Immature natural killer cell (primary cell): Measurements from ENCODE around the gene TMEM30A. TPM values are rescaled to one million over a fixed set of nuclear protein-coding genes. Genes with fewer than 3 reads are reported as not detected.

Source experiments
- DNase-seq, 3 donors: peaks; one replicate each; pipeline ENCODE4 v3.0.0; 2022; ENCODE audit warnings: mixed read lengths in 1 of 3
- H3K27ac Mint-ChIP-seq, 6 donors: one replicate each; pipeline ENCODE4 v1.8.0; 2020; ENCODE audit warnings: mixed read lengths in 6 of 6, mild to moderate bottlenecking in 5 of 6, inconsistent platforms in 4 of 6, moderate library complexity in 3 of 6
- H3K27me3 Mint-ChIP-seq, 3 donors: one replicate each; pipeline ENCODE4 v1.8.0; 2020 to 2021; ENCODE audit warnings: low read depth in 3 of 3, mild to moderate bottlenecking in 3 of 3, mixed read lengths in 3 of 3, moderate library complexity in 3 of 3, inconsistent platforms in 1 of 3
- H3K36me3 Mint-ChIP-seq, 3 donors: one replicate each; pipeline ENCODE4 v1.8.0; 2020; ENCODE audit warnings: mixed read lengths in 3 of 3, inconsistent platforms in 2 of 3, mild to moderate bottlenecking in 2 of 3
- H3K4me1 Mint-ChIP-seq, 2 donors: one replicate each; pipeline ENCODE4 v1.8.0; 2020; ENCODE audit warnings: inconsistent platforms in 2 of 2, mild to moderate bottlenecking in 2 of 2, mixed read lengths in 2 of 2, moderate library complexity in 1 of 2
- H3K4me3 Mint-ChIP-seq, 5 donors: one replicate each; pipeline ENCODE4 v1.8.0; 2020; ENCODE audit warnings: mild to moderate bottlenecking in 5 of 5, mixed read lengths in 5 of 5, inconsistent platforms in 3 of 5, moderate library complexity in 3 of 5
- H3K9me3 Mint-ChIP-seq, 6 donors: one replicate each; pipeline ENCODE4 v1.8.0; 2020; ENCODE audit warnings: mild to moderate bottlenecking in 6 of 6, mixed read lengths in 6 of 6, inconsistent platforms in 4 of 6, moderate library complexity in 3 of 6
- polyA plus RNA-seq, 3 donors: library from polyadenylated mRNA; unstranded; fragments of 300-500 nt; fragmentation: Illumina TruSeq; gene quantifications; one replicate each; pipeline ENCODE4 v1.2.3, GENCODE V29; 2021

The TMEM30A gene
- polyA plus RNA-seq, 3 donors from 2014 or later, result 47.5 to 81.9 (median 56.0) TPM

DNA sequence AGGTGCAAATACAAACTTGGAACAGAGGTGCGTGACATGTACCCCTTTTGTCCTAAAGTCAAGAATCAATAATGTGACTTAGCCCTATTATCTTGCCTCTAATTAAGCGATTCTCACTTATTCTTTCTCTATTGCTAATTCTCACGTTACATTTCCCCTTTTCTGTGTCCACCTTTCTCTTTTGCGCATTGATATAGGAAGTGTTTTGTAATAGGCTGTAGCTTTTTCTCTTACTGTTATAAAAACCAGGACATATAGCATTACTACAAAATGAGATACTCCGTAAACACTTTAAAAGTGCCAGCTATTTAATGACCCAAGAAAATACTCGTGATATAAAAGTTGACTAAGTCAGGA is 669 bp upstream of the TMEM30A start:
- peaks cover 0 to 2% (median 0%) of the 10 kb centered on the region in 3 donors for H3K27me3 Mint-ChIP-seq
- no peak overlapping the region for H3K27ac Mint-ChIP-seq
- H3K9me3 Mint-ChIP-seq, result no peaks in the 10 kb centered on the region
- peaks cover 0 to 9% (median 2%) of the 10 kb centered on the region in 3 donors for H3K36me3 Mint-ChIP-seq
- H3K4me1 Mint-ChIP-seq, result peaks cover 8 to 19% of the 10 kb centered on the region in 2 donors
- no peak for DNase-seq
- no peak overlapping the region for H3K4me3 Mint-ChIP-seq

DNA sequence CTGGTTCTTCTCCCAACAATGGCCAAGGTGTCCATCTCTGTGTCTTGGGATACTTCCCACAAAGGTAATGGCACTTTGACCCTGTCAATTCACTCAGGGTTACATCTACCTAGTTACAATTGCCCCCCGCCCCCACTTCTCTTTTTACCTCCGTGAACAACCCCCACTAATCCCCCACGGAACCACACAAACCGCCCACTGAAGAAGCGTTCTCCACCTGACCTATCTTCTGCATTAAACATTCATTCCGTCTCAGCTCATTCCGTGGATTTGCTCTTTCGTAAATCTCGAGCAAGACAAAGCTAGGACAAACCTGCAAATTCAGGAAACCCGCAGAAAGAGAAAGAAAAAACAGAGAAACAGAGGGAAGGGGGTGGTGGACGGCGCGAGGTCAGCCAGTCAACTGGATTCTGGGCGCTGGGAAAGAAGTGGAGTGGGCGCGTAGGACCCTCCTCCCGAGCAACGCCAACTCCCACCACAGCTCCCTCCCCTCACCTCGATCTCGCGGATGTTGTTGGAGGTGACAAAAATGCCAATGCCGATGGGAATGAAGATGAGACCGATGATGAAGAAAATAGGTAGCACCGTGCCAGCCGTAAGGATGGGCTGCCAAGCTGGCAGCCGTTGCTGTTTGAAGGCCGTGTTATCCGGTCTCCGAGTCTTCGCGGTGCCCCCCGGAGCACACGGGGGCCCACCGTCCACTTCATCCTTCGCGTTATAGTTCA is 523 bp downstream of the TMEM30A start:
- H3K9me3 Mint-ChIP-seq, result no peaks in the 10 kb centered on the region
- peaks cover 0 to 2% (median 0%) of the 10 kb centered on the region in 3 donors for H3K27me3 Mint-ChIP-seq
- H3K27ac Mint-ChIP-seq, result no peak overlapping the region
- peaks cover 19 to 28% of the 10 kb centered on the region in 2 donors for H3K4me1 Mint-ChIP-seq
- no peak overlapping the region for H3K4me3 Mint-ChIP-seq
- peak in 1 of 3 donors; percentile 24 for DNase-seq
- peaks cover 0 to 4% (median 2%) of the 10 kb centered on the region in 3 donors for H3K36me3 Mint-ChIP-seq

GRCh38 chr6:75282706-75283105 is 1.9 kb downstream of the TMEM30A start:
- Mint-ChIP-seq H3K27ac (peak overlapping the region in 5 of 6 donors; percentile 18 to 82 (median 74)), H3K9me3 (no peaks in the 10 kb centered on the region), H3K27me3 (peaks cover 0 to 2% (median 0%) of the 10 kb centered on the region in 3 donors), H3K36me3 (no peaks in the 10 kb centered on the region), H3K4me1 (peaks cover 32 to 38% of the 10 kb centered on the region in 2 donors), H3K4me3 (peak overlapping the region in 3 of 5 donors; percentile 40 to 48 (median 42))
- DNase-seq, result no peak

- H3K27me3 Mint-ChIP-seq, result peaks cover 0 to 2% (median 0%) of the 10 kb centered on the region in 3 donors
- no peaks in the 10 kb centered on the region for H3K9me3 Mint-ChIP-seq
- peaks cover 37% of the 10 kb centered on the region in 2 donors for H3K4me1 Mint-ChIP-seq
- DNase-seq, result no peak
- H3K4me3 Mint-ChIP-seq, result peak overlapping the region in 1 of 5 donors; percentile 57
- peak overlapping the region in 4 of 6 donors; percentile 40 to 78 (median 63) for H3K27ac Mint-ChIP-seq
- no peaks in the 10 kb centered on the region for H3K36me3 Mint-ChIP-seq
Observed at GRCh38 chr6:75281653-75282052, 2.9 kb downstream of the TMEM30A start.

DNA sequence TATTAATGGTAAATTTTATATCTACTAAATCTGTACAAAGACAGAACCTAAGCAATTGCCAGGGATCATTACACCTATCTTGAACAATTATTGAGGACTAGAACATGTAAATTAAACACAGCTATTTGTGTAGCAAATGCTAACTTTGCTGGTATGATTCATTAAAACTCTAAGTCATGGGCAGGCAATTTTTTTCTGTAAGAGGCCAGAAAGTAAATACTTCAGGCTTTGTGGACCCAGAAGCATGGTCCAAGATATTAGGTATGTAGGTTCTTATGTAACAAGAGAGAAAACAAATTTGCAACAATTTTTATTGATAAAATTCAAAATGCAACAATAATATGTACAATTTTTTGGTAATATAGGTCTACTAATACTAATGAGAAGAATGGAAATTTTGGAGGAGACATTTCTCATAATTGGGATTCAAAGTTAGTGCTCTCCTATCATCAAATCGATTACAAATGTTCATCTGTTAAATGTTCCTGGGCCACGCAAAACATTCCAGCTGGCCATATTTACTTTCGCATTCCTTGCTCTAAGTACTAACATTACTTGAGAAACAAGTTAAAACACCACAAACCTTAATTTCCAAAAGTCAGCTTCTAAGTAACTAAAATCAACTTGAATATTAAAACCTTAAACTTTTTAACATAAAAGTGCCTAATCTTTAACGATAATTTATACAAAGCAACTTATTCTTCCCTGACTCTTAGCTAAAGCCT is 4.3 kb downstream of the TMEM30A start:
- Mint-ChIP-seq H3K27ac (peak overlapping the region in 1 of 6 donors; percentile 19), H3K36me3 (no peaks in the 10 kb centered on the region), H3K4me1 (peaks cover 39 to 51% of the 10 kb centered on the region in 2 donors), H3K27me3 (peaks cover 0 to 3% (median 0%) of the 10 kb centered on the region in 3 donors), H3K4me3 (no peak overlapping the region), H3K9me3 (no peaks in the 10 kb centered on the region)
- no peak for DNase-seq

DNA sequence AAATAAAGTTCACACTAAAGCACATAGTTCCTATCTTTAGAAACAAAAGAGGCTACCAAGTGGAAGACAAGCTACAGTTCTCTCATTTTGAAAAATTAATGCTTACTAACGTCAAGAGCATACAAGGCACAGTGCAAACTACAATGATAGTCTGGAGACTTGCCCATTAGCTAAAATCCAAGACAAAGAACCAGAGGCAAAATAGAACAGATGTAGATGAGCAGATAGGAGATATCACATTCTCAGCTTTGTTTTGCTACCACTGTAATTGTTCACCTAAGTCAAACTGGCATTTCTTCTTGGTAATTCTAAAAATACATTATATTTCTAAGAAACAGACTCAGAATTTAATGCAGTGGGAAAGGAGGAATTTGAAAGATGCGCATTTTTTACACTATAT is 5.2 kb downstream of the TMEM30A start:
- H3K4me3 Mint-ChIP-seq, result no peak overlapping the region
- no peaks in the 10 kb centered on the region for H3K9me3 Mint-ChIP-seq
- H3K36me3 Mint-ChIP-seq, result peaks cover 0 to 4% (median 3%) of the 10 kb centered on the region in 3 donors
- no peak for DNase-seq
- H3K27ac Mint-ChIP-seq, result peak overlapping the region in 1 of 6 donors; percentile 40
- H3K27me3 Mint-ChIP-seq, result peaks cover 0 to 3% (median 0%) of the 10 kb centered on the region in 3 donors
- H3K4me1 Mint-ChIP-seq, result peaks cover 44 to 60% of the 10 kb centered on the region in 2 donors

DNA sequence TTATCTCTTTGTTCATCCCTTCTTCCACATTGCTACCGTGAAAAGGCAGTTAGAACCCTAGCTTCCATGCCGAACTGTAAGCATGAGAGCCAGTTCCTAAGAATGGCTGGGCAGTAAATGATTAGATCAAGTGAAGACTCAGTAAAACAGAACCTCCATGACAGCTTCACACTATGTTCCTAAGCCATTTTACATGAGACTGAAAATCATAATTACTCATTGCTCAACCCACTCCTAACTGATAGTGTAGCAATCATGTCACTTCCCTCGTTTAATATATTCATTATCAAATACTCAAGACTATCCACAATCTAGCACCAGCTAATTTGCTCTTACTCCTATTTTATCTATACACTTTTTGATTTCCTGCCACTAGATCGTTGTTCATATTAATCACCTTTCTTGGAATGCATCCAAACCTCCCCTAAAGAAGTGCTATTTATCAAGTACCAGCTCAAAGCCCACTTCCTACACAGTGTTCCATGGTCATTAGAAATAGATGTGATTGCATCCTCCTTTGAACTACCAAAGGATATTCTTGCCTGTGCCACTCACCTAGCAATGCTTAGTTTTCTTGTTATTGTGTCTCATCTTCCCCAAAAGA is 6.0 kb downstream of the TMEM30A start:
- H3K4me3 Mint-ChIP-seq, result peak overlapping the region in 1 of 5 donors; percentile 1
- no peaks in the 10 kb centered on the region for H3K9me3 Mint-ChIP-seq
- H3K27ac Mint-ChIP-seq, result peak overlapping the region in 4 of 6 donors; percentile 1 to 8 (median 3)
- peaks cover 0 to 4% (median 3%) of the 10 kb centered on the region in 3 donors for H3K36me3 Mint-ChIP-seq
- peaks cover 50 to 68% of the 10 kb centered on the region in 2 donors for H3K4me1 Mint-ChIP-seq
- H3K27me3 Mint-ChIP-seq, result peaks cover 0 to 3% (median 0%) of the 10 kb centered on the region in 3 donors
- no peak for DNase-seq

DNA sequence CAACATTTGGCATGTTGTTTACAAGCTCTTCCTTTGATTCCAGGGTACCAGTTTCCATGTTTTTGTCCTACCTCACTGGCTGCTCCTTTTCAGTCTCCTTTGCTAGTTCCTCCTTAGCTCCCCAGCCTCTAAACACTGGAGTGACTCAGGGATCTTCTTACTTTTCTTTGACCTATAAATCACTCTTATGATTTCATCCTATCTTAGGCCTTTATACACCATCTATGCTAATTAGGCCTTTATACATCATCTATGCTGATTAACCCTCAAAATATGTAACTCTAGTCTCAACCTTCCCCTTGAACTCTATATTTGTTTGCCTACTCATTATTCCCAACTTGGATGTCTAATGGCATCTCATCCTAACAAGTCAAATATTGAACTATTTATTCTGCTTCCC is 9.5 kb downstream of the TMEM30A start:
- peak overlapping the region in 2 of 6 donors; percentile 1 to 13 for H3K27ac Mint-ChIP-seq
- H3K9me3 Mint-ChIP-seq, result no peaks in the 10 kb centered on the region
- DNase-seq, result no peak
- peaks cover 0 to 1% (median 0%) of the 10 kb centered on the region in 3 donors for H3K27me3 Mint-ChIP-seq
- peaks cover 46 to 91% of the 10 kb centered on the region in 2 donors for H3K4me1 Mint-ChIP-seq
- no peak overlapping the region for H3K4me3 Mint-ChIP-seq
- H3K36me3 Mint-ChIP-seq, result peaks cover 0 to 4% (median 3%) of the 10 kb centered on the region in 3 donors

GRCh38 chr6:75273009-75273408 is 11.6 kb downstream of the TMEM30A start:
- no peaks in the 10 kb centered on the region for H3K9me3 Mint-ChIP-seq
- peaks cover 0 to 4% (median 3%) of the 10 kb centered on the region in 3 donors for H3K36me3 Mint-ChIP-seq
- peaks cover 46 to 89% of the 10 kb centered on the region in 2 donors for H3K4me1 Mint-ChIP-seq
- DNase-seq, result no peak
- no peak overlapping the region for H3K4me3 Mint-ChIP-seq
- peaks cover 0 to 1% (median 0%) of the 10 kb centered on the region in 3 donors for H3K27me3 Mint-ChIP-seq
- H3K27ac Mint-ChIP-seq, result peak overlapping the region in 2 of 6 donors; percentile 15 to 31

- H3K36me3 Mint-ChIP-seq, result peaks cover 0 to 4% (median 3%) of the 10 kb centered on the region in 3 donors
- no peak overlapping the region for H3K4me3 Mint-ChIP-seq
- no peaks in the 10 kb centered on the region for H3K9me3 Mint-ChIP-seq
- peaks cover 0 to 1% (median 0%) of the 10 kb centered on the region in 3 donors for H3K27me3 Mint-ChIP-seq
- H3K27ac Mint-ChIP-seq, result peak overlapping the region in 2 of 6 donors; percentile 63 to 76
- peaks cover 53 to 94% of the 10 kb centered on the region in 2 donors for H3K4me1 Mint-ChIP-seq
- no peak for DNase-seq
Observed at GRCh38 chr6:75272145-75272840, 12.3 kb downstream of the TMEM30A start.

- peak overlapping the region in 2 of 5 donors; percentile 0 to 51 for H3K4me3 Mint-ChIP-seq
- peak in 1 of 3 donors; percentile 11 for DNase-seq
- peaks cover 0 to 2% (median 0%) of the 10 kb centered on the region in 3 donors for H3K36me3 Mint-ChIP-seq
- H3K4me1 Mint-ChIP-seq, result peaks cover 37 to 71% of the 10 kb centered on the region in 2 donors
- H3K27ac Mint-ChIP-seq, result peak overlapping the region; percentile 20 to 89 (median 62)
- H3K27me3 Mint-ChIP-seq, result no peaks in the 10 kb centered on the region
- H3K9me3 Mint-ChIP-seq, result no peaks in the 10 kb centered on the region
Observed at GRCh38 chr6:75268988-75269354, 15.6 kb downstream of the TMEM30A start.

DNA sequence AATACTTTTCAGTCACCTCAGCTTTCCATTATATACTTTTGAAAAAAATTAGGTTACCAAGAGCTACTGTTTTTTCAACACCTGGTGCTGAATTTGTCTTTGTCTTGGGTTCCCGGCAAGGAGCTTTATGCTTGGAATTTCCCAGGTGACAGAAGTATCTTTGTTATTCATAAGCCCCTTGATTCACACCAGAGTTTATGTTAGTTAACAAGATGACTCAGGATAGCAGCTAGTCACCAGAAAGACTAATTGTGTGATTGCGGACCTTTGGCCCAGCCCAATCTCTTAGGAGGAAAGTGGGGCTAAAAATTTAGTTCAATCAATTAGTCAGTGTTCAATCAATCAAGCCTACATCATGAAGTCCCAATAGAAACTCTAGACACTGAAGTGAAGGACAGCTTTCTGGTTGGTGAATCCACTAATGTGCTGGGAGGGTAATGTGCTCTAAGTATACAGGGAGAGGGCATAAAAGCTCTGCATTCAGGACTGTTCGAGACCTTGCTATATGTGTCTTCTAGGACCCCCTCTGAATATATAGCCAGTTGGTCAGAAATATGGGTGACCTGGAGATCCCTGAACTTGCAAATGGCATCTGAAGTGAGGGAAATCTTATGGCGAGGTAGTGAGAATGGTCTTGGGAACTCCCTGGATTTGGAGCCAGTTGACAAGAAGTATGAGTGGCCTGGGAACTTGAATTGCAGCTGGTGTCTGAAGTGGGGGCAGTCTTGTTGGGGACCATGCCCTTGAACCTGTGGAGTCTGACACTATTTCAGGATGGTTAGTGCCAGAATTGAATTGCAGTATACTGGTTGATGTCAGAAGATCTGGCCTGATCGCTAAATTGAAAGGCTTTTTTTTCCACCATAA is 16.2 kb downstream of the TMEM30A start:
- DNase-seq, result no peak
- H3K36me3 Mint-ChIP-seq, result peaks cover 0 to 5% (median 1%) of the 10 kb centered on the region in 3 donors
- H3K4me3 Mint-ChIP-seq, result peak overlapping the region in 2 of 5 donors; percentile 1 to 21
- peaks cover 36 to 66% of the 10 kb centered on the region in 2 donors for H3K4me1 Mint-ChIP-seq
- H3K27ac Mint-ChIP-seq, result peak overlapping the region; percentile 20 to 89 (median 62)
- no peaks in the 10 kb centered on the region for H3K27me3 Mint-ChIP-seq
- no peaks in the 10 kb centered on the region for H3K9me3 Mint-ChIP-seq
